ENCODE measurements around the gene ERG.

Gene ERG

DNA sequence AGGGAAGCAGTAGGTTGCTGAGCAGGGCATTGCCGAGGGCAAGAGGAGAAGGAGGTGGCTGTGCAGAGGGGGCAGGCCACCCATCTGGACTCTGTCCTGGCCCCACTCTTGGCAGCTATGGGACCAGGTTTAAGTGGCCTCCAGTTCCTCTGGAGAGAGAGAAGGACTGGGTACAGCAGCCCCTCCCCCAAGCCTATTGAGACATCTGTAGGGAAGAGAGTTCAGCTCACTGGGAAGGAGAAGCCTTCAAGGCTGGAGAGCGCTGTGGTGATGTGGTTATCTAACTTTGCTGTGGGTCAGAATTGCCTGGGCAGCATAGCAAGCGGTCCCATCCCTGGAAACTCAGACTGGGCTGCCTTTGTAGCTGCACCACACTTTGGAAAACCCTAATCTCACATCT is 147.6 kb downstream of the ERG start:
- H3K27ac ChIP-seq (ENCODE audit: poor library complexity, severe bottlenecking): peak overlapping the region; percentile 82
- no peaks in the 10 kb centered on the region for H3K36me3 ChIP-seq (ENCODE audit: low read depth)
- no peak for DNase-seq (ENCODE audit: low spot score)
- no peaks in the 10 kb centered on the region for H3K27me3 ChIP-seq (ENCODE audit: insufficient read depth, poor library complexity, severe bottlenecking)
- ATAC-seq (ENCODE audit: low read depth): no peak
- TF ChIP-seq, protein P1, sequence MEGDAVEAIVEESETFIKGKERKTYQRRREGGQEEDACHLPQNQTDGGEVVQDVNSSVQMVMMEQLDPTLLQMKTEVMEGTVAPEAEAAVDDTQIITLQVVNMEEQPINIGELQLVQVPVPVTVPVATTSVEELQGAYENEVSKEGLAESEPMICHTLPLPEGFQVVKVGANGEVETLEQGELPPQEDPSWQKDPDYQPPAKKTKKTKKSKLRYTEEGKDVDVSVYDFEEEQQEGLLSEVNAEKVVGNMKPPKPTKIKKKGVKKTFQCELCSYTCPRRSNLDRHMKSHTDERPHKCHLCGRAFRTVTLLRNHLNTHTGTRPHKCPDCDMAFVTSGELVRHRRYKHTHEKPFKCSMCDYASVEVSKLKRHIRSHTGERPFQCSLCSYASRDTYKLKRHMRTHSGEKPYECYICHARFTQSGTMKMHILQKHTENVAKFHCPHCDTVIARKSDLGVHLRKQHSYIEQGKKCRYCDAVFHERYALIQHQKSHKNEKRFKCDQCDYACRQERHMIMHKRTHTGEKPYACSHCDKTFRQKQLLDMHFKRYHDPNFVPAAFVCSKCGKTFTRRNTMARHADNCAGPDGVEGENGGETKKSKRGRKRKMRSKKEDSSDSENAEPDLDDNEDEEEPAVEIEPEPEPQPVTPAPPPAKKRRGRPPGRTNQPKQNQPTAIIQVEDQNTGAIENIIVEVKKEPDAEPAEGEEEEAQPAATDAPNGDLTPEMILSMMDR (IDR thresholded peaks at IDR 0.05; ENCODE audit: poor library complexity, severe bottlenecking): no peak
- no peaks in the 10 kb centered on the region for H3K9me3 ChIP-seq (ENCODE audit: severe bottlenecking)
- no peak overlapping the region for H3K4me3 ChIP-seq (ENCODE audit: severe bottlenecking)
- H3K4me1 ChIP-seq (ENCODE audit: insufficient read depth, poor library complexity, severe bottlenecking): peaks cover 16% of the 10 kb centered on the region

DNA sequence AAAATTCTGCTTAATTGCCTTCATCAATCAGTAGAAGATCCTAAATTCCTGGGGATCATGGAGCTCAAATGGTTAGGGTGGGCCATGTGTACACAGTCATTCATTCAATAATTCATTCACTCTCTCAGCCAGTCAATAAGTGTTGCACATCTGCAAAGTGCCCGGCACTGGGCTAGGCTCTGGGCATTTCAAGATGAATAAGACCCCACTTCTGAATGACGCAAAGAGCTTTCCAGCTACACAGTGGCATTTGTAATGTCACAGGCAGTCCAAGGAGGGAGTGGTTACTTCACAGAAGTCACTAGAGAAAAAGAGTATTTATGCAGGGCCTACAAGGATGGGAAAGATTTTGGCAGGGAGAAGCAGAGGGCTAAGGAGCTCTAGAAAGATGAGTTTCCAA is 148.3 kb downstream of the ERG start:
- ATAC-seq (ENCODE audit: low read depth) (no peak), DNase-seq (ENCODE audit: low spot score) (no peak)
- H3K27me3 ChIP-seq (ENCODE audit: insufficient read depth, poor library complexity, severe bottlenecking): no peaks in the 10 kb centered on the region
- no peak overlapping the region for H3K27ac ChIP-seq (ENCODE audit: poor library complexity, severe bottlenecking)
- no peak overlapping the region for H3K4me3 ChIP-seq (ENCODE audit: severe bottlenecking)
- H3K36me3 ChIP-seq (ENCODE audit: low read depth): no peaks in the 10 kb centered on the region
- TF ChIP-seq, protein P1 (IDR thresholded peaks at IDR 0.05; ENCODE audit: poor library complexity, severe bottlenecking): no peak
- no peaks in the 10 kb centered on the region for H3K9me3 ChIP-seq (ENCODE audit: severe bottlenecking)
- peaks cover 15% of the 10 kb centered on the region for H3K4me1 ChIP-seq (ENCODE audit: insufficient read depth, poor library complexity, severe bottlenecking)

DNA sequence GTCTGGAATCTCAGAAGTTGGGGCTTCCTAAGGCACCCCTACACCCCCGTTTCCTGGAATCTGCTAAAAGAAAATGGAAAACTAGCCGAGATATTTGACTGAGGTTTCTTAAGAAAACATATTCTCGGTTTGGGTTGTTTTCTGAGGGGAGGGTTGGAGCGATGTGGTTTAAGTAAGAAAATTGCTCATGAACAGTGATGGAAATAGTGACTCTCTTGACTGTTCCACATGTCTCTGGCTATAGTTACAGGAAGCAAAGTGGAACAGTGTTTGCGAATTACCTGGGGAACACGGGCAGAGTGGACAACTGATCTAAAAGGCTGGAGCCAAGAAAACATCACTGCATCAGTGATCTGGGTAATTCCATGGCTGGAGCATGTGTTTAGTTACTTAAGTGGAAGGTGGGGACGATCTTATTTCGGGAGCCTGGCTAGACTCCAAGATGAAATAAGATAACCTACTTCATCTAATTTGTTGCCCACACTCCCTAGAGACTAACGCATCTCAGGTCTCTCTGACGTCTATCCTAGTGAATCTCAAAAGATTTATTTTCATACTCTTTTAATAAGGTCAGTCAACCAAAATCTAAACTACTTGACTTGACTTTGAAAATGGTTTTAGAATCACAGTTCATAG is 149.0 kb downstream of the ERG start:
- H3K27ac ChIP-seq (ENCODE audit: poor library complexity, severe bottlenecking): no peak overlapping the region
- no peaks in the 10 kb centered on the region for H3K36me3 ChIP-seq (ENCODE audit: low read depth)
- no peak for DNase-seq (ENCODE audit: low spot score)
- TF ChIP-seq, protein P1 (IDR thresholded peaks at IDR 0.05; ENCODE audit: poor library complexity, severe bottlenecking): no peak
- H3K27me3 ChIP-seq (ENCODE audit: insufficient read depth, poor library complexity, severe bottlenecking): no peaks in the 10 kb centered on the region
- H3K9me3 ChIP-seq (ENCODE audit: severe bottlenecking): no peaks in the 10 kb centered on the region
- ATAC-seq (ENCODE audit: low read depth): no peak
- H3K4me1 ChIP-seq (ENCODE audit: insufficient read depth, poor library complexity, severe bottlenecking): peaks cover 16% of the 10 kb centered on the region
- no peak overlapping the region for H3K4me3 ChIP-seq (ENCODE audit: severe bottlenecking)

DNA sequence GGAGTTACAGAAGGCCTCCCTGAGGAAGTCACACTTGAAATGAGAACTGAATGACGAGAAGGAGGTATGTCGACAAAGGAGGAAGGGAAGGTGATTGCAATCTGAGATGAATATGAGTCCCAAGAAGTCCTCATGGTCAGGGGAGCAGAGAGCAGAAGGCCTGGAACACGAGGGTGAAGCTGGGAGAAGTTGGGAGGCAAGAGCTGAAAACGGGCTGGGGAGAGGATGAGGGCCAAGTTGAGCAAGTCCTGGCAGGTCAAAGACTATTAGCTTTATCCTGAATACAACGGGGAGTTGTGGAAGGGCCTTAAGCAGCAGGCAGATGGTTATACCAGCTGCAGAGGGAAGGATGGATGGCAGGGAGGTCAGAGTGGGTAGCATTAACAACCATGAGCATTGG is 152.0 kb downstream of the ERG start:
- Histone ChIP-seq H3K9me3 (ENCODE audit: severe bottlenecking) (no peaks in the 10 kb centered on the region), H3K36me3 (ENCODE audit: low read depth) (no peaks in the 10 kb centered on the region), H3K4me3 (ENCODE audit: severe bottlenecking) (no peak overlapping the region), H3K4me1 (ENCODE audit: insufficient read depth, poor library complexity, severe bottlenecking) (peaks cover 15% of the 10 kb centered on the region), H3K27ac (ENCODE audit: poor library complexity, severe bottlenecking) (no peak overlapping the region), H3K27me3 (ENCODE audit: insufficient read depth, poor library complexity, severe bottlenecking) (no peaks in the 10 kb centered on the region)
- ATAC-seq (ENCODE audit: low read depth) (no peak), DNase-seq (ENCODE audit: low spot score) (no peak)
- TF ChIP-seq, protein P1 (IDR thresholded peaks at IDR 0.05; ENCODE audit: poor library complexity, severe bottlenecking): no peak

DNA sequence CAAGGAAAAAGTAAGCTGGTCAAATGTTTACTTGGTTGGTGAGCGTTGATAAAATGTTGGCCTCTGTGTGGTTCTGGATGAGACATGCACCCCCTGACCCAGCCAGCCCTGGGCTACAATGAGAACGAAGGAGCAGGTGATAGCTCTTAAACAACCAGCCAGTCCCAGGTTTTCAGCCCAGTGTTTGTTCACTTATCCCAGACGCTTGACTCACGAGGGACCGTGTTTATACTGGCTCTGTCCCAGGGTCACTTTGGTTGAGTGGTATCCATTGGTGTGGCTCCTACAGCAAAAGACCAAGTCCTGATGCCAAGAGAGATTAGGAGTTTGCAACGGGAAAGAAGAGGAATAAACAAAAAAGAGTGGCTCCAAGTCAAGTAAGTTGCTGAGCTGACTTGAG is 154.6 kb downstream of the ERG start:
- DNase-seq (ENCODE audit: low spot score) (no peak), ATAC-seq (ENCODE audit: low read depth) (peak; percentile 66)
- peak overlapping the region; percentile 49 for H3K27ac ChIP-seq (ENCODE audit: poor library complexity, severe bottlenecking)

More for the DNA sequence above, 154.6 kb downstream of the ERG start:
- Histone ChIP-seq H3K27me3 (ENCODE audit: insufficient read depth, poor library complexity, severe bottlenecking) (no peaks in the 10 kb centered on the region), H3K36me3 (ENCODE audit: low read depth) (no peaks in the 10 kb centered on the region), H3K4me3 (ENCODE audit: severe bottlenecking) (no peak overlapping the region), H3K4me1 (ENCODE audit: insufficient read depth, poor library complexity, severe bottlenecking) (peaks cover 15% of the 10 kb centered on the region), H3K9me3 (ENCODE audit: severe bottlenecking) (no peaks in the 10 kb centered on the region)
- TF ChIP-seq, protein P1 (IDR thresholded peaks at IDR 0.05; ENCODE audit: poor library complexity, severe bottlenecking): no peak

Data from RWPE2 (cell line).